Germinal center (tissue), 1 donor: ENCODE results near the gene KRT79.
"Not testable (repeated sequence)": the region's sequence is repeated elsewhere in the genome, so short reads cannot be mapped to it uniquely, and the experiment has no call there.

ENCODE experiments used
- DNase-seq: peaks from one replicate; pipeline ENCODE4 v3.0.0; 2012; ENCODE audit warnings: mixed read lengths, low spot score

The KRT79 gene

GRCh38 chr12:52833922-52834726 is at the start of gene KRT79:
TSS of gene KRT79 (minus strand) at chr12:52834311. CDS start at chr12:52834260, 51 bp downstream.
- DNase-seq, result no peak

GRCh38 chr12:52880499-52880898 is 46.4 kb upstream of the KRT79 start:
- DNase-seq, result not testable (repeated sequence)

GRCh38 chr12:52879394-52880351 is 45.6 kb upstream of the KRT79 start:
- DNase-seq, result peak; percentile 74

GRCh38 chr12:52878507-52879393 is 44.6 kb upstream of the KRT79 start:
- DNase-seq, result no peak

- no peak for DNase-seq
Observed at GRCh38 chr12:52877242-52877641, 43.1 kb upstream of the KRT79 start.

- no peak for DNase-seq
Observed at GRCh38 chr12:52876372-52876771, 42.3 kb upstream of the KRT79 start.

GRCh38 chr12:52874573-52875435 is 40.7 kb upstream of the KRT79 start:
- DNase-seq, result no peak

- DNase-seq, result peak; percentile 82
Observed at GRCh38 chr12:52873832-52874572, 39.9 kb upstream of the KRT79 start.

- DNase-seq, result no peak
Observed at GRCh38 chr12:52873513-52873831, 39.4 kb upstream of the KRT79 start.

- no peak for DNase-seq
Observed at GRCh38 chr12:52872644-52873389, 38.7 kb upstream of the KRT79 start.

GRCh38 chr12:52871291-52872039 is 37.4 kb upstream of the KRT79 start:
- no peak for DNase-seq

GRCh38 chr12:52870361-52871290 is 36.5 kb upstream of the KRT79 start:
- DNase-seq, result peak; percentile 85

- DNase-seq, result no peak
Observed at GRCh38 chr12:52867642-52868041, 33.5 kb upstream of the KRT79 start.

- no peak for DNase-seq
Observed at GRCh38 chr12:52867152-52867551, 33.0 kb upstream of the KRT79 start.

GRCh38 chr12:52865090-52865944 is 31.2 kb upstream of the KRT79 start:
- DNase-seq, result peak; percentile 36

GRCh38 chr12:52862023-52862422 is 27.9 kb upstream of the KRT79 start:
- no peak for DNase-seq

- no peak for DNase-seq
Observed at GRCh38 chr12:52861511-52861910, 27.4 kb upstream of the KRT79 start.
